PFSK-1 (cell line): ENCODE data around the gene UBE2I.

Experiments used
- FOXP2 ChIP-seq: optimal IDR thresholded peaks from 2 replicates; pipeline ENCODE3; 2011; ENCODE audit warnings: borderline replicate concordance, control low read depth, inconsistent platforms; ENCODE audit not compliant: insufficient read depth; ENCODE audit errors: extremely low read length, extremely low read depth
- POLR2AphosphoS5 ChIP-seq: IDR thresholded peaks from 2 replicates; pipeline ENCODE4 v1.6.1; 2012; ENCODE audit warnings: low read depth, mild to moderate bottlenecking, control low read depth, low read length, moderate library complexity
- REST ChIP-seq, 2 experiments: IDR thresholded peaks; 2 replicates each; pipeline versions ENCODE4 v1.6.1 to v1.8.0; 2011 to 2012; ENCODE audit warnings: low read depth in 2 of 2, low read length in 2 of 2, control low read depth in 1 of 2, inconsistent platforms in 1 of 2, mild to moderate bottlenecking in 1 of 2, moderate library complexity in 1 of 2; ENCODE audit not compliant: insufficient read depth in 1 of 2
- SIN3A ChIP-seq: IDR thresholded peaks from 2 replicates; pipeline ENCODE4 v1.6.1; 2012; ENCODE audit warnings: mild to moderate bottlenecking, low read length, moderate library complexity, borderline replicate concordance; ENCODE audit not compliant: insufficient read depth
- TAF1 ChIP-seq: IDR thresholded peaks from 2 replicates; pipeline ENCODE4 v1.6.1; 2012; ENCODE audit warnings: low read length, control low read depth, borderline replicate concordance; ENCODE audit not compliant: insufficient read depth

- TF ChIP-seq POLR2AphosphoS5 (no peak), REST (IDR thresholded peaks at IDR 0.05; ENCODE audit: insufficient read depth in 1 of 2, low read depth in 2 of 2, low read length in 2 of 2) (no peak), TAF1 (no peak), SIN3A (no peak), FOXP2 (no peak)
Observed at GRCh38 chr16:1282324-1282973, 27.0 kb upstream of the UBE2I start.
